OCI-LY7 (cell line): ENCODE measurements around the gene RGS4. TPM values are rescaled to one million over a fixed set of nuclear protein-coding genes. Genes with fewer than 3 reads are reported as not detected.

Source experiments
- BruUV-seq: library from RNA; stranded (reverse); fragments of 400-500 nt; replicated peaks from 2 replicates; lab custom pipeline; 2021; lab: Mats Ljungman, UMichigan
- CTCF ChIA-PET: fragments of 300-600 bp; sonication (Branson Sonifier 250); formaldehyde crosslinking; loops from one replicate; lab custom pipeline; 2022; ENCODE audit warnings: antibody characterized with exemption; ENCODE audit not compliant: unreplicated experiment; lab: Charles Lee
- POLR2A ChIA-PET: fragments of 300-600 bp; sonication (Branson Sonifier 250); formaldehyde crosslinking; loops from one replicate; lab custom pipeline; 2022; ENCODE audit warnings: antibody characterized with exemption; lab: Charles Lee
- DNase-seq: peaks from one replicate; pipeline ENCODE4 v3.0.0-alpha.2; 2015; ENCODE audit warnings: low spot score
- H2AFZ ChIP-seq: fragments of 200-600 bp; sonication (generic), shearing (Covaris generic); 2 replicates; pipeline ENCODE4 v1.6.1; 2014; ENCODE audit warnings: mild to moderate bottlenecking, antibody characterized with exemption, low read length, moderate library complexity
- H3K27ac ChIP-seq: fragments of 200-600 bp; sonication (generic); 2 replicates; pipeline ENCODE4 v1.5.1; 2014; ENCODE audit warnings: mixed run types, low read depth, mild to moderate bottlenecking, moderate library complexity, low read length, inconsistent platforms; ENCODE audit not compliant: poor library complexity, severe bottlenecking
- H3K36me3 ChIP-seq: fragments of 200-600 bp; sonication (generic); 2 replicates; pipeline ENCODE4 v1.6.1; 2014; ENCODE audit warnings: mild to moderate bottlenecking, antibody characterized with exemption, low read length, moderate library complexity, mixed read lengths; ENCODE audit not compliant: insufficient read depth
- H3K4me1 ChIP-seq: fragments of 200-600 bp; sonication (generic); 2 replicates; pipeline ENCODE4 v1.5.1; 2014; ENCODE audit warnings: mild to moderate bottlenecking, low read length; ENCODE audit not compliant: insufficient read depth, poor library complexity, severe bottlenecking
- H3K4me2 ChIP-seq: fragments of 200-600 bp; sonication (generic); 2 replicates; pipeline ENCODE4 v1.6.1; 2014; ENCODE audit warnings: mild to moderate bottlenecking, low read length
- H3K4me3 ChIP-seq: fragments of 200-600 bp; sonication (generic); 2 replicates; pipeline ENCODE4 v1.5.1; 2014; ENCODE audit warnings: mild to moderate bottlenecking, low read depth, low read length; ENCODE audit not compliant: poor library complexity, severe bottlenecking
- H3K79me2 ChIP-seq: fragments of 200-600 bp; sonication (generic); 2 replicates; pipeline ENCODE4 v1.6.1; 2016; ENCODE audit warnings: low read depth, mild to moderate bottlenecking, low read length, moderate library complexity, mixed read lengths; ENCODE audit not compliant: insufficient read depth
- H3K9me2 ChIP-seq: fragments of 200-600 bp; sonication (generic); 2 replicates; pipeline ENCODE4 v1.6.1; 2016; ENCODE audit warnings: mild to moderate bottlenecking, low read length, mixed read lengths; ENCODE audit not compliant: insufficient read depth
- H3K9me3 ChIP-seq: fragments of 200-600 bp; sonication (generic); 2 replicates; pipeline ENCODE4 v1.6.1; 2014; ENCODE audit warnings: mild to moderate bottlenecking, mixed run types, low read length, mixed read lengths
- H4K20me1 ChIP-seq: fragments of 200-600 bp; sonication (generic); 2 replicates; pipeline ENCODE4 v1.6.1; 2014; ENCODE audit warnings: mild to moderate bottlenecking, antibody characterized with exemption, low read length, moderate library complexity, mixed read lengths; ENCODE audit not compliant: insufficient read depth
- CTCF ChIP-seq: fragments of 200-600 bp; sonication (generic); conservative IDR thresholded peaks from 2 replicates; pipeline ENCODE4 v1.5.1; 2014; ENCODE audit warnings: mild to moderate bottlenecking, antibody characterized with exemption, low read length, moderate library complexity, mixed read lengths
- EZH2phosphoT487 ChIP-seq: fragments of 200-600 bp; sonication (generic); IDR thresholded peaks from 2 replicates; pipeline ENCODE4 v1.6.1; 2018; ENCODE audit warnings: low read depth, borderline replicate concordance, mild to moderate bottlenecking, mixed run types, antibody characterized with exemption, low read length, moderate library complexity, mixed read lengths
- intact Hi-C: fragments of 100-400 bp; cut with micrococcal nuclease; formaldehyde crosslinking; loops from one replicate; pipeline ENCODE4 v1.10.0; 2022; ENCODE audit not compliant: unreplicated experiment
- total RNA-seq, 2 experiments: library from RNA; depleted of rRNA in 1 of 2; stranded (reverse); fragments of >200 nt in 1 of 2; shearing (Covaris generic) in 1 of 2; gene quantifications; 2 replicates each; pipeline ENCODE4 v1.2.3, GENCODE V29; 2014 to 2022

Gene RGS4
- total RNA-seq, 2 experiments from 2014 or later = not detected

- H3K9me2 ChIP-seq = no peaks in the 10 kb centered on the region
- TF ChIP-seq CTCF = no peak
- TF ChIP-seq EZH2phosphoT487 = no peak
- H3K36me3 ChIP-seq = no peaks in the 10 kb centered on the region
- no peak overlapping the region for H2AFZ ChIP-seq
- H3K4me2 ChIP-seq = no peak overlapping the region
- no peaks in the 10 kb centered on the region for H3K4me1 ChIP-seq
- no peaks in the 10 kb centered on the region for H3K79me2 ChIP-seq
- H3K4me3 ChIP-seq = no peak overlapping the region
- no TSS peak for BruUV-seq
- DNase-seq = no peak
- H3K27ac ChIP-seq = no peak overlapping the region
- no peaks in the 10 kb centered on the region for H3K9me3 ChIP-seq
- CTCF ChIA-PET = no interaction called here
- no peaks in the 10 kb centered on the region for H4K20me1 ChIP-seq
- intact Hi-C loops = no loop called here
- POLR2A ChIA-PET = no interaction called here
Observed at GRCh38 chr1:163038928-163039706, 30.0 kb upstream of the RGS4 start.

- TF ChIP-seq EZH2phosphoT487 = no peak
- no peak for TF ChIP-seq CTCF
- no peak overlapping the region for H2AFZ ChIP-seq
- no peak for DNase-seq
- intact Hi-C loops = no loop called here
- H3K36me3 ChIP-seq = no peaks in the 10 kb centered on the region
- H3K4me3 ChIP-seq = no peak overlapping the region
- POLR2A ChIA-PET = no interaction called here
- CTCF ChIA-PET = no interaction called here
- no peaks in the 10 kb centered on the region for H3K9me2 ChIP-seq
- H3K79me2 ChIP-seq = no peaks in the 10 kb centered on the region
- H4K20me1 ChIP-seq = no peaks in the 10 kb centered on the region
- H3K4me2 ChIP-seq = no peak overlapping the region
- BruUV-seq = no TSS peak
- H3K4me1 ChIP-seq = no peaks in the 10 kb centered on the region
- H3K9me3 ChIP-seq = no peaks in the 10 kb centered on the region
- no peak overlapping the region for H3K27ac ChIP-seq
Observed at GRCh38 chr1:163039707-163040093, 29.5 kb upstream of the RGS4 start.

- Histone ChIP-seq H3K27ac (no peak overlapping the region), H2AFZ (no peak overlapping the region), H3K79me2 (no peaks in the 10 kb centered on the region), H3K36me3 (no peaks in the 10 kb centered on the region), H4K20me1 (no peaks in the 10 kb centered on the region), H3K4me2 (no peak overlapping the region), H3K4me1 (no peaks in the 10 kb centered on the region), H3K9me2 (no peaks in the 10 kb centered on the region), H3K4me3 (no peak overlapping the region), H3K9me3 (no peaks in the 10 kb centered on the region)
- no peak for DNase-seq
- ChIA-PET CTCF (no interaction called here), POLR2A (no interaction called here)
- intact Hi-C loops = no loop called here
- no TSS peak for BruUV-seq
- no peak for TF ChIP-seq CTCF
- TF ChIP-seq EZH2phosphoT487 = no peak
Observed at GRCh38 chr1:163046071-163046470, 23.1 kb upstream of the RGS4 start.
